HepG2 (cell line): Measurements from ENCODE around the gene LYRM2. TPM values are rescaled to one million over a fixed set of nuclear protein-coding genes. Genes with fewer than 3 reads are reported as not detected.

Experiments
- ATAC-seq: fragments of 200-7000 bp; cut with Tn5 transposase; 3 replicates; pipeline ENCODE4 v1.9.1; 2020; ENCODE audit warnings: mild to moderate bottlenecking, moderate library complexity
- BruUV-seq: library from RNA; stranded (reverse); fragments of 400-500 nt; replicated peaks from 2 replicates; lab custom pipeline; 2021; lab: Mats Ljungman, UMichigan
- CTCF ChIA-PET: fragments of 300-600 bp; formaldehyde crosslinking; extraction: SDS; loops from one replicate; lab custom pipeline; 2021; ENCODE audit warnings: low total read pairs, inconsistent platforms, low intra/inter-chr PET ratio; lab: Yijun Ruan, JAX
- POLR2A ChIA-PET: fragments of 350-600 bp; sonication (Branson Sonifier 250); formaldehyde crosslinking; loops from one replicate; lab custom pipeline; 2020; ENCODE audit warnings: antibody characterized with exemption, inconsistent platforms; lab: Yijun Ruan, JAX
- DNase-seq: peaks from one replicate; pipeline ENCODE4 v3.0.0-alpha.2; 2015; ENCODE audit warnings: low spot score
- FAIRE-seq: peaks from 3 replicates; lab custom pipeline; 2011; peaks lifted over from hg19 to GRCh38; lab: Jason Lieb, UNC
- H2AFZ ChIP-seq: one replicate; pipeline ENCODE4 v1.6.1; 2011; ENCODE audit warnings: low read length, inconsistent platforms
- H3K27ac ChIP-seq: fragments of 300-600 bp; 3 replicates; pipeline ENCODE4 v1.8.0; 2011; ENCODE audit warnings: mixed run types, mild to moderate bottlenecking, mixed read lengths, low read length, inconsistent platforms; ENCODE audit not compliant: insufficient read depth; ENCODE audit errors: extremely low read length
- H3K27me3 ChIP-seq, 2 experiments: fragments of 200-600 bp in 1 of 2; 2 replicates in 1 of 2; 3 replicates in 1 of 2; pipeline versions ENCODE4 v1.6.0 to v1.8.0; 2011; ENCODE audit warnings: low read length in 2 of 2, mild to moderate bottlenecking in 2 of 2, moderate library complexity in 2 of 2, inconsistent platforms in 1 of 2; ENCODE audit not compliant: insufficient read depth in 2 of 2, control insufficient read depth in 1 of 2
- H3K36me3 ChIP-seq, 2 experiments: fragments of 200-600 bp in 1 of 2; replicated peaks in 1 of 2; 2 replicates in 1 of 2; 3 replicates in 1 of 2; pipeline versions ENCODE4 v1.5.1 to v1.8.0; 2011; ENCODE audit warnings: low read length in 2 of 2, inconsistent platforms in 1 of 2; ENCODE audit not compliant: insufficient read depth in 2 of 2, control insufficient read depth in 1 of 2
- H3K4me1 ChIP-seq: 2 replicates; pipeline ENCODE4 v1.5.1; 2012; ENCODE audit warnings: low read length, inconsistent platforms; ENCODE audit not compliant: insufficient read depth
- H3K4me2 ChIP-seq: 2 replicates; pipeline ENCODE4 v1.6.0; 2011; ENCODE audit warnings: low read depth, low read length, inconsistent platforms
- H3K4me3 ChIP-seq, 3 experiments: fragments of 200-600 bp in 1 of 3; sonication (generic), shearing (Covaris generic) in 1 of 3; replicated peaks in 1 of 3; 2 replicates each; pipeline ENCODE4 v1.5.1; 2011 to 2016; ENCODE audit warnings: low read length in 3 of 3, inconsistent platforms in 2 of 3, low read depth in 2 of 3, mild to moderate bottlenecking in 2 of 3, control low read depth in 1 of 3, mixed read lengths in 1 of 3; ENCODE audit not compliant: insufficient read depth in 1 of 3
- H3K79me2 ChIP-seq: one replicate; pipeline ENCODE4 v1.6.1; 2011; ENCODE audit warnings: low read length, inconsistent platforms; ENCODE audit not compliant: insufficient read depth
- H3K9ac ChIP-seq: 2 replicates; pipeline ENCODE4 v1.6.0; 2011; ENCODE audit warnings: mild to moderate bottlenecking, low read depth, low read length, inconsistent platforms; ENCODE audit not compliant: insufficient read depth
- H3K9me3 ChIP-seq: 2 replicates; pipeline ENCODE4 v1.5.1; 2012; ENCODE audit warnings: mild to moderate bottlenecking, low read length
- H4K20me1 ChIP-seq: 2 replicates; pipeline ENCODE4 v1.6.0; 2011; ENCODE audit warnings: inconsistent platforms, mild to moderate bottlenecking, low read length, moderate library complexity; ENCODE audit not compliant: insufficient read depth
- DBP ChIP-seq: sonication (generic); formaldehyde crosslinking; IDR thresholded peaks from 2 replicates; pipeline ENCODE4 v1.4.0; 2020; ENCODE audit warnings: missing genetic modification reagents; ENCODE audit errors: not compliant biosample characterization
- GLI4 ChIP-seq: sonication (generic); formaldehyde crosslinking; IDR thresholded peaks from 2 replicates; pipeline ENCODE4 v1.5.1; 2020; ENCODE audit warnings: missing genetic modification reagents, mild to moderate bottlenecking, moderate library complexity, borderline replicate concordance
- GPBP1L1 ChIP-seq: sonication (generic); formaldehyde crosslinking; IDR thresholded peaks from 2 replicates; pipeline ENCODE4 v1.5.0; 2020; ENCODE audit warnings: mild to moderate bottlenecking, missing genetic modification reagents
- MAX ChIP-seq: IDR thresholded peaks from 2 replicates; pipeline ENCODE4 v1.6.1; 2012; ENCODE audit warnings: inconsistent platforms
- PHF21A ChIP-seq: sonication (generic); formaldehyde crosslinking; IDR thresholded peaks from 2 replicates; pipeline ENCODE4 v1.5.0; 2020; ENCODE audit warnings: mild to moderate bottlenecking, missing genetic modification reagents
- POGZ ChIP-seq: sonication (generic); formaldehyde crosslinking; IDR thresholded peaks from 2 replicates; pipeline ENCODE4 v1.4.0; 2020; ENCODE audit warnings: mild to moderate bottlenecking, missing genetic modification reagents
- RELA ChIP-seq: sonication (generic); formaldehyde crosslinking; IDR thresholded peaks from 2 replicates; pipeline ENCODE4 v1.4.0; 2020; ENCODE audit warnings: missing genetic modification reagents
- SP140L ChIP-seq: sonication (generic); formaldehyde crosslinking; IDR thresholded peaks from 2 replicates; pipeline ENCODE4 v1.4.0; 2020; ENCODE audit warnings: missing genetic modification reagents, borderline replicate concordance
- TCF12 ChIP-seq, 2 experiments: fragments of 450-650 bp in 1 of 2; sonication (generic) in 1 of 2; formaldehyde crosslinking in 1 of 2; IDR thresholded peaks; 2 replicates each; pipeline versions ENCODE4 v1.6.1 to v1.8.0; 2017 to 2022; ENCODE audit warnings: antibody characterized with exemption in 1 of 2, mild to moderate bottlenecking in 1 of 2, missing genetic modification reagents in 1 of 2, moderate library complexity in 1 of 2
- TRIM24 ChIP-seq: sonication (generic); formaldehyde crosslinking; IDR thresholded peaks from 2 replicates; pipeline ENCODE4 v1.8.0; 2022; ENCODE audit warnings: mild to moderate bottlenecking, missing genetic modification reagents
- TSC22D2 ChIP-seq: sonication (generic); formaldehyde crosslinking; IDR thresholded peaks from 2 replicates; pipeline ENCODE4 v1.5.1; 2020; ENCODE audit warnings: missing genetic modification reagents, mild to moderate bottlenecking, borderline replicate concordance
- ZNF235 ChIP-seq: sonication (generic); formaldehyde crosslinking; IDR thresholded peaks from 2 replicates; pipeline ENCODE4 v1.8.1; 2023; ENCODE audit warnings: mild to moderate bottlenecking, missing genetic modification reagents, borderline replicate concordance
- ZNF317 ChIP-seq: sonication (generic); formaldehyde crosslinking; IDR thresholded peaks from 2 replicates; pipeline ENCODE4 v1.5.0; 2020; ENCODE audit warnings: mild to moderate bottlenecking, missing genetic modification reagents
- ZNF614 ChIP-seq: IDR thresholded peaks from 2 replicates; pipeline ENCODE4 v1.6.1; 2018; ENCODE audit warnings: missing biosample characterization, missing genetic modification reagents, inconsistent platforms, borderline replicate concordance
- ZNF740 ChIP-seq: sonication (generic); formaldehyde crosslinking; IDR thresholded peaks from 2 replicates; pipeline ENCODE4 v1.4.0; 2020; ENCODE audit warnings: missing genetic modification reagents
- WGBS: methylation state at CpG from one replicate; pipeline ENCODE4 v1.1.6; 2017; ENCODE audit warnings: low lambda C conversion rate; 5-methylcytosine and 5-hydroxymethylcytosine counted together
- in situ Hi-C: cut with HindIII; loops from 2 replicates; pipeline ENCODE4 v1.10.0; 2017; ENCODE audit warnings: low pct_unique_long_range_greater_than_20kb; ENCODE audit not compliant: extremely low pct_ligation_motif_present
- intact Hi-C: fragments of 100-400 bp; cut with micrococcal nuclease; formaldehyde crosslinking; loops from one replicate; pipeline ENCODE4 v1.10.0; 2022; ENCODE audit not compliant: unreplicated experiment
- polyA plus RNA-seq, 8 experiments: library from polyadenylated mRNA; depleted of rRNA in 3 of 8; stranded (reverse) in 7 of 8; unstranded in 1 of 8; fragments of >200 nt; fragmentation: Illumina TruSeq in 4 of 8; extraction: Trizol in 4 of 8; gene quantifications; 2 replicates each; pipeline versions ENCODE4 v1.2.1 to v1.2.3, GENCODE V29; 2011 to 2016; ENCODE audit warnings: low read depth in 4 of 8, missing spikeins in 1 of 8, mixed read lengths in 1 of 8; ENCODE audit not compliant: insufficient read depth in 1 of 8
- total RNA-seq, 5 experiments: library from RNA; depleted of rRNA; stranded (reverse); fragments of >200 nt; fragmentation: Illumina TruSeq; extraction: Trizol; gene quantifications; 2 replicates each; pipeline ENCODE4 v1.2.3, GENCODE V29; 2016; ENCODE audit warnings: low read depth in 1 of 5

Gene LYRM2
- total and polyA plus RNA-seq, 2 of the 13 experiments (the other 11 are each of a cell fraction or from before 2014, with no cell fraction given), result 17.8 to 32.6 TPM

GRCh38 chr6:89679215-89680120, 40.9 kb upstream of the LYRM2 start:
- Histone ChIP-seq H3K9me3 (no peaks in the 10 kb centered on the region), H4K20me1 (no peaks in the 10 kb centered on the region), H3K9ac (no peak overlapping the region), H3K4me3 (no peak overlapping the region), H2AFZ (no peak overlapping the region), H3K27me3 (no peaks in the 10 kb centered on the region), H3K79me2 (no peaks in the 10 kb centered on the region), H3K4me1 (no peaks in the 10 kb centered on the region), H3K4me2 (no peak overlapping the region), H3K27ac (no peak overlapping the region), H3K36me3 (peaks cover 48 to 84% of the 10 kb centered on the region in 2 experiments)
- POLR2A ChIA-PET, result no interaction called here
- TF ChIP-seq TCF12 (IDR thresholded peaks at IDR 0.05) (no peak), TCF12 (CRISPR knock-in tag; IDR thresholded peaks at IDR 0.05) (no peak), MAX (no peak), ZNF740 (CRISPR knock-in tag) (no peak)
- WGBS, result 93% methylated on average over 6 of the region's 6 CpGs
- in situ Hi-C loops (no loop called here), intact Hi-C loops (no loop called here)
- ATAC-seq (no peak), FAIRE-seq (no peak), DNase-seq (no peak)
- CTCF ChIA-PET, result no interaction called here
- no TSS peak for BruUV-seq

- H3K36me3 ChIP-seq, result peaks cover 50 to 86% of the 10 kb centered on the region in 2 experiments
- ATAC-seq (no peak), DNase-seq (no peak), FAIRE-seq (no peak)
- no peaks in the 10 kb centered on the region for H4K20me1 ChIP-seq
- no TSS peak for BruUV-seq
- H2AFZ ChIP-seq, result no peak overlapping the region
- no peak overlapping the region for H3K4me2 ChIP-seq
- H3K27me3 ChIP-seq, result no peaks in the 10 kb centered on the region
- H3K9me3 ChIP-seq, result no peaks in the 10 kb centered on the region
- H3K79me2 ChIP-seq, result no peaks in the 10 kb centered on the region
- POLR2A ChIA-PET, result no interaction called here
- no peak overlapping the region for H3K9ac ChIP-seq
- 96% methylated on average over 3 of the region's 3 CpGs for WGBS
- intact Hi-C loops, result no loop called here
- TF ChIP-seq ZNF614 (CRISPR knock-in tag), result no peak
- no peak for TF ChIP-seq POGZ (CRISPR knock-in tag)
- no peak for TF ChIP-seq GLI4 (CRISPR knock-in tag)
- TF ChIP-seq DBP (CRISPR knock-in tag), result no peak
- no peak for TF ChIP-seq RELA (CRISPR knock-in tag)
- no peak for TF ChIP-seq ZNF235
- TF ChIP-seq ZNF317 (CRISPR knock-in tag), result no peak
- no peak for TF ChIP-seq SP140L
- no peak for TF ChIP-seq TRIM24 (CRISPR knock-in tag)
- no peak for TF ChIP-seq TSC22D2 (CRISPR knock-in tag)
- TF ChIP-seq PHF21A (CRISPR knock-in tag), result no peak
- TF ChIP-seq GPBP1L1 (CRISPR knock-in tag), result no peak
- H3K27ac ChIP-seq, result no peak overlapping the region
- no peak overlapping the region for H3K4me3 ChIP-seq
- no peaks in the 10 kb centered on the region for H3K4me1 ChIP-seq
- in situ Hi-C loops, result no loop called here
- CTCF ChIA-PET, result no interaction called here
Observed at GRCh38 chr6:89678531-89678930, 40.0 kb upstream of the LYRM2 start.
